Progenitor cell of endocrine pancreas (in vitro differentiated cells): ENCODE measurements around the gene SLC10A6. TPM values are rescaled to one million over a fixed set of nuclear protein-coding genes. Genes with fewer than 3 reads are reported as not detected.
"Not testable (repeated sequence)": the region's sequence is repeated elsewhere in the genome, so short reads cannot be mapped to it uniquely, and the experiment has no call there.

ENCODE experiments used
- DNase-seq: peaks from one replicate; pipeline ENCODE4 v3.0.0; 2021; ENCODE audit warnings: low spot score; ENCODE audit not compliant: unreplicated experiment
- H3K27ac Mint-ChIP-seq: 2 replicates; pipeline ENCODE4 v1.8.0; 2021; ENCODE audit warnings: mild to moderate bottlenecking, moderate library complexity, mixed read lengths
- H3K27me3 Mint-ChIP-seq: 2 replicates; pipeline ENCODE4 v1.8.0; 2021; ENCODE audit warnings: mixed read lengths
- H3K36me3 Mint-ChIP-seq: 2 replicates; pipeline ENCODE4 v1.8.0; 2022; ENCODE audit warnings: mixed read lengths; ENCODE audit not compliant: insufficient read depth
- H3K4me1 Mint-ChIP-seq: 2 replicates; pipeline ENCODE4 v1.8.0; 2021; ENCODE audit warnings: low read depth, mixed read lengths
- H3K4me3 Mint-ChIP-seq: 2 replicates; pipeline ENCODE4 v1.8.0; 2021; ENCODE audit warnings: low read depth, mild to moderate bottlenecking, moderate library complexity, mixed read lengths
- H3K9me3 Mint-ChIP-seq: 2 replicates; pipeline ENCODE4 v1.8.0; 2021; ENCODE audit warnings: low read depth, mixed read lengths
- CTCF ChIP-seq: fragments of 200-600 bp; sonication (generic); IDR thresholded peaks from one replicate; pipeline ENCODE4 v1.5.0; 2021; ENCODE audit warnings: antibody characterized with exemption, mild to moderate bottlenecking; ENCODE audit not compliant: unreplicated experiment
- total RNA-seq: library from RNA; stranded (reverse); gene quantifications from 2 replicates; pipeline ENCODE4 v1.2.1, GENCODE V29; 2021

The SLC10A6 gene
- total RNA-seq, 1 donor from 2014 or later, result not detected

- Mint-ChIP-seq H3K4me3 (no peak overlapping the region), H3K9me3 (peaks cover 11% of the 10 kb centered on the region), H3K36me3 (peaks cover 3% of the 10 kb centered on the region), H3K27me3 (no peaks in the 10 kb centered on the region), H3K4me1 (no peaks in the 10 kb centered on the region), H3K27ac (no peak overlapping the region)
- no peak for DNase-seq
- TF ChIP-seq CTCF, result no peak
These were observed 30.5 kb upstream of the SLC10A6 start for GRCh38 chr4:86879641-86880040.

DNA sequence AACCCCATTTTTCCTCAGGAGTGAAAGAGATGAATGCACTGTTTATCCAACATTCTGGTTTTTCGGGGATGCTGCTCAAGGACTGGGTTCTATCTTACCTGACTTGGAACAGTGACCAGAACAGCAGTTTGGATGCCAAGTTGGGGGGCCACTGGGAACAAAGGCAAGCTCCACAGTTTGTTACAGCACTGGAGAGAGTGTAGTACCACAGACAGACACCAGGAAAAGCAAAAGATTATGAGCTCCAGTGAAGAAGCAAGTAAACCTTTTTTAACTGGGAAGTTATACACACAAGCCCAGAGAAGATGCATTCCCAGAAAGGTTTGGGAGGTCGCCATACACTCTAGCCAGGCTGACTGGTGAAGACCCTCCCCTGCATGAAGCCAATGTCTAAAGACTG, 29.5 kb upstream of the SLC10A6 start:
- no peak overlapping the region for H3K27ac Mint-ChIP-seq
- no peaks in the 10 kb centered on the region for H3K27me3 Mint-ChIP-seq
- no peak overlapping the region for H3K4me3 Mint-ChIP-seq
- peaks cover 11% of the 10 kb centered on the region for H3K9me3 Mint-ChIP-seq
- TF ChIP-seq CTCF, result peak; percentile 19
- DNase-seq, result no peak
- no peaks in the 10 kb centered on the region for H3K4me1 Mint-ChIP-seq
- peaks cover 3% of the 10 kb centered on the region for H3K36me3 Mint-ChIP-seq

DNA sequence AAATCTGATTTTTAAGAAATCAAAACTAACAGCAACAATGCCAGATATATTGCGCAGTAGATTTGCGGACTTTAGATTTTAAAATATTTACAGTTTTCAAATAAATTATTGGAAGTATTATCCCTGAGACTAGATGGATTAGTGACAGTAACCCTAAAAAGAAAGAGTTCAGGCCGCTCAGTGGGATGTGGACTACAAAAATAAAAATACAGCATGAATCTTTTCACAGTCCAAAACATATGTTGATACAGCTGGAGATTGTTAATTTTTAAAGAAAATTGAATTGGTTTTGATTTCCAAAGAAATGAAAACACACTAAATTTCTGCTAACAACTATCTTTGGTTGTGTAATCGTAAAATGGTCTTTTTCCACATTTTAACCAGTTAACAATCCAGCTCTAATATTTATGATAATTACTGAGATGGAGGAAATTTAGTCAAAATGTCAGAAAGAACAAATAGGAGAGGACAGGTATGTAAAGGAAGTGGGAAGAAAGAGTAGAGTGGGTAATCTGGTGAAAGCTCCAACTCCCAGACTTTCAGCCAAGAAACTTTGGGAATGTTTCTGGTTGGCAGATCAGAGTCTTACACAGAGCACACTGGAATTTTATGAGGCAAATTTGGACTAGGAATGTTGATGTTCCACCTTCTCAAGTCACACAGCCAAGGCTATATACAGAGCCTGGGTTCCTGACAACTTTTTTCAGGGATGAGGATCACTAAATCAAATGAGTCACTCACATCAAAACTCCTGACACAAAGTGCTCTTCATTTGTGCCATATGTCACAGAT, 27.9 kb upstream of the SLC10A6 start:
- peaks cover 3% of the 10 kb centered on the region for H3K36me3 Mint-ChIP-seq
- DNase-seq, result no peak
- TF ChIP-seq CTCF, result no peak
- peaks cover 2% of the 10 kb centered on the region for H3K27me3 Mint-ChIP-seq
- peaks cover 11% of the 10 kb centered on the region for H3K9me3 Mint-ChIP-seq
- H3K27ac Mint-ChIP-seq, result no peak overlapping the region
- no peaks in the 10 kb centered on the region for H3K4me1 Mint-ChIP-seq
- no peak overlapping the region for H3K4me3 Mint-ChIP-seq

- peaks cover 11% of the 10 kb centered on the region for H3K9me3 Mint-ChIP-seq
- H3K27me3 Mint-ChIP-seq, H3K36me3 Mint-ChIP-seq, H3K4me3 Mint-ChIP-seq, DNase-seq, H3K27ac Mint-ChIP-seq, H3K4me1 Mint-ChIP-seq: not testable (repeated sequence)
These were observed 26.3 kb upstream of the SLC10A6 start for GRCh38 chr4:86875436-86875835.

- no peak for TF ChIP-seq CTCF
These were observed 23.0 kb upstream of the SLC10A6 start for GRCh38 chr4:86872135-86872534.

More at GRCh38 chr4:86872135-86872534, 23.0 kb upstream of the SLC10A6 start:
- Mint-ChIP-seq H3K27me3 (peaks cover 7% of the 10 kb centered on the region), H3K27ac (no peak overlapping the region), H3K4me3 (no peak overlapping the region), H3K4me1 (no peaks in the 10 kb centered on the region), H3K36me3 (no peaks in the 10 kb centered on the region), H3K9me3 (no peaks in the 10 kb centered on the region)
- DNase-seq, result no peak
